NCI-H2029 treated with DMSO at 0.1 percent for 48 hours (cell line): Measurements from ENCODE around the gene NUMBL.

Source experiments
- DNase-seq: peaks from one replicate; lab custom pipeline; 2025; lab: John Stamatoyannopoulos, UW

The NUMBL gene

DNA sequence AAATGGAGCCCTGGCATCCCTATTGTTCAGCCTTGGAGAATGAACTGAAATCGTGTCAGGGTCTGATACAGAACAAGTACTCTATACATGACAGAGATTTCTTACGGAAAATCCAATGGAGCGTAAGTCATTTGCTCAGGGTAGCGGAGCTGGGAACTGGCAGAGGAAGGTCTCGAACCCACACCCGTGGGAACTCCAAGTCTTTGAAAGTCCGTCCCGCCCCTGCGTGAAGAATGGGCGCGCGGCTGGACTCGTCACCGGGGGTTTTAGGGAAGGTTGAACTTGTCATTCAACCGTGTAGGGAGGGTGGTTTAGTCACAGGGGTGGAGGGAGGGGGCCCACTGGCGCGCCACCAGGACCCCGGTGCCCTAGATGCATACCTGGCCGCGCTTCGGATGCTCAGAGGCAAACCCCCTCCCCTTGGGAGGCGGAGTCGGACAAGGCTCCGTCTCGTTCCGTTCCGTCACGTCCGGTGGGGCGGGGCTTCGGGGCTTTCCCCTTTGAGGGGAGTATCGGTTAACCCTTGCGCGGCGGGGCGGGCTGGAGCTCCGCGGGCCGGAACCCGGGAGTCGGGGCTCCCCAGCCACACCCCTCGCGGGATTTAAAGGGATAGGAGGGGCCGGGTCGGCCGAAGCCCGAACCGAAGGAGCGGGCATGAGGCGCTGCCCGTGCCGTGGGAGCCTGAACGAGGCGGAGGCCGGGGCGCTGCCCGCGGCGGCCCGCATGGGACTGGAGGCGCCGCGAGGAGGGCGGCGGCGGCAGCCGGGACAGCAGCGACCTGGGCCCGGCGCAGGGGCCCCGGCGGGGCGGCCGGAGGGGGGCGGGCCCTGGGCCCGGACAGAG, 26.3 kb upstream of the NUMBL start, which contains the start of the genes COQ8B and ITPKC:
Gene COQ8B, minus strand, starts transcription at position 405 of the 843 bp plus-strand sequence. CDS start 2,254 bp downstream, outside the sequence.
Gene ITPKC, plus strand, starts transcription at position 631 of the 843 bp plus-strand sequence. Its CDS starts 24 bp downstream, at position 655.
- DNase-seq: peak; percentile 81

- DNase-seq: no peak
Observed at GRCh38 chr19:40716031-40716481, 25.6 kb upstream of the NUMBL start.

GRCh38 chr19:40714441-40715299, 24.2 kb upstream of the NUMBL start:
- peak; percentile 60 for DNase-seq

DNA sequence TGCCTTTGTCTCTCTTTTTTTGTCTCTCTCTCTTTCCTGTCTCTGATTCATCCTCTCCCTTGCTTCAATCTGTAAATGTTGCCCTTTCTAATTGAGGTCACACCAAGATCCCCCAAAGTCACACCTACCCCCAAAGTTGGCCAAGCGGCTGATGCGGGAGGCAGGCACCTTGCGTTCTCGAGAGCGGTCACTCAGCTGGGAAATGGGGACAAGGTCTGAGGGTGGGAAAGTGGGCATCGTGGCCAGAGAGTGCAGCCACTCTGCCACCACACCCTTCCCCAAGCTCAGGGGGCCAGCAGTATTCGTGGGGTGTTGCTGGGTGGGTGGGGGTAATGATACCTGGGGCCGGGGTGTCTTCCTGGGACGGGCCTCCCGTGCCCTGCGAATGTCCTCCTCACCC, 23.5 kb upstream of the NUMBL start:
- DNase-seq: no peak

DNA sequence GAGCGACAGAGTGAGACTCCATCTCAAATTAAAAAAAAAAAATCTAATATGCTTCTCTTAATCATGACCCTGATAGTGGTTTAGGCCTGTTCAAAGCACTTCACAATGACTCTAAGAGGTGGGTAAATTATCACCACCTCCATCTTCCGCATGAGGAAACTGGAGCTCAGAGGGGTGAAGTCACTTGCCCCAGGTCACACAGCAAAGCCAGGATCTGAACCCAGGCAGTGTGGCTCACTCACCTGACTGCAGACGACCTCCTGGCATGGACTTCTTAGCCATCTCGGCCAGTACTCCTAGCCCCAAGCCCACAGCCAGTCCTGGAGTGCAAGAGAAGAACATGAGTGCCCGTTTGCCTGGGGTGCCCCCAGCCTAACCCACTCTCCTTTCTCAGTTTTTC, 19.4 kb upstream of the NUMBL start:
- DNase-seq: no peak

DNA sequence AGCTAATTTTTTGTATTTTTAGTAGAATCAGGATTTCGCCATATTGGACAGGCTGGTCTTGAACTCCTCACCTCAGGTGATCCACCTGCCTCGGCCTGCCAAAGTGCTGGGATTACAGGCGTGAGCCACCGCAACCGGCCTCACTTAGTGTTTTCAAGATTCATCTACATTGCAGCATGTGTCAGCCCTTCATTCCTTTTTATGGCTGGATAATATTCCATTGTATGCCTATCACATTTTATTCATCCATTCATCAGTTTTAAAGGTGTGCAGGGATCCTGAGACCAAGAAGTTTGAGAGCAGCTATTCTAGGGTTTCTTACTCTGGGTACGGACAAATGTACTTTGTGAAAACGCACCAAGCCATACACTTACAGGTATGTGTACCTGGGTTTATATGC, 17.2 kb upstream of the NUMBL start:
- DNase-seq: no peak

DNA sequence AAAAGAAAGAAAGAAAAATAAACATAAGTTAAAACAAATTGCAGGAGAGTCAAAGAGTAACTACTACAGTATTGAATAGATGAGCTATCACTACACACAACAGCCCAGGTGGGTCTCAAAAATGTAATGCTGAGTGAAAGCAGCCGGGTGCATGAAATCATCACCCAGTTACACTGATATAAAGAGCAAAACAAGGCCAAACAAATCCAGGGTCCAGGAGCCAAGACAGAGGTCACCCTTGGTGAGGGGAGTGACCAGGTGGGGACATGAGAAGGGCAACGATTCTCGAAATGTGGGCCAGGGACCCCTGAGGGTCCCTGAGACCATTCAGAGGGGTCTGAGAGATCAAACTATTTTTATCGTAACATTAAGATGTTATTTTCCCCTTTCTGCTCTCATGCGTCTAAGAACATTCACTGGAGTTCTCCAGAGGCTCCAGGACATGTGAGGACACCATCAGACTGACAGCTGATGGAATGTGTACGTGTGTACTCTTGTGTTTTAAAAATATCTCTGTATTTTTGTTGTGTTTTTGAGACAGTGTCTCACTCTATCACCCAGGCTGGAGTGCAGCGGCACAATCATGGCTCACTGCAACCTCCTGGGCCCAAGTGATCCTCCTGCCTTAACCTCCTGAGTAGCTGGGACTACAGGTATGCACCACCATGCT, 15.6 kb upstream of the NUMBL start:
- no peak for DNase-seq

DNA sequence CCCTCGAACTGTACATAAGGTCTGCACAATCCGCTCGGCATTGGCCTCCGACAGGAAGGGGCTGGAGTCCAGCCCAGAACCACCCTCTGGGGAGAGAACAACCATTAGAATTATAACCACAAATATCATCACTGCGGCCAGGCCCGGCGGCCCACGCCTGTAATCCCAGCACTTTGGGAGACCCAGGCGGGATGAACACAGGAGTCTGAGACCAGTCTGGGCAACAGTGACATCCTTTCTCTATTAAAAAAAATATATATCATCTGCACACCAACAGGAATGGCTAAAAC, 14.9 kb upstream of the NUMBL start:
- DNase-seq: no peak

GRCh38 chr19:40704491-40705361, 14.3 kb upstream of the NUMBL start:
- no peak for DNase-seq

- no peak for DNase-seq
Observed at GRCh38 chr19:40703029-40703755, 12.7 kb upstream of the NUMBL start.

DNA sequence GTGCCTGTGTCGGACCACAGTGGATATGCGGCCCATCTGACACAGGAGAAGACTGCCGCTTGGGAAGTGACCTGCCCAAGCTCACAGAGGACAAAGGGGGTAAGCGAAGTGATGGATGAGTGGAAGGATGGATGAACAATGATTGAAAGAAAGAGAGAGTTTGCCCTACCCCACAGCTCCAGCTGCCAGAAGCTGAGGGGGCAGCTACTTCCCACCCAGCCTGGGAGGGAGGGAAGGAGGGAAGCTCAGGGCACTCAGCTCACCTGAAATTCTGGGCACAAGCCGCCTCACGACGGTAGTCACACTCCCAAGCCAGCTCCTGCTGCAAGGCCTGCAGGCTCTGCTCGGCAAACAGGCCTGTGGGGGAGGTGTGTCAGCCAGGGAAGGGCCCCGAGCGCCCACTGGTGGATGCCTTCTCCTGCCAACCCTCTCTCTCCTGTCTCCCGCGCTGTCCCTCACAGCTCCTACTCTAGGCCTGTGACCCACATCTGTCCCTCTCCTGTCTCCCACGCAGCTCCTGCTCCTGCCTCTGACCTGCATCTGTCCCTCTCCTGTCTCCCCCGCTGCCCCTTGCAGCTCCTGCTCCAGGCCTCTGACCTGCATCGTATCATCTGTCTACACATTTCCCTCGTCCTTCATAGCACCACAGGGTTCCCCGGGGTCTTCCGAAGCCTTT, 12.0 kb upstream of the NUMBL start:
- DNase-seq: no peak

DNA sequence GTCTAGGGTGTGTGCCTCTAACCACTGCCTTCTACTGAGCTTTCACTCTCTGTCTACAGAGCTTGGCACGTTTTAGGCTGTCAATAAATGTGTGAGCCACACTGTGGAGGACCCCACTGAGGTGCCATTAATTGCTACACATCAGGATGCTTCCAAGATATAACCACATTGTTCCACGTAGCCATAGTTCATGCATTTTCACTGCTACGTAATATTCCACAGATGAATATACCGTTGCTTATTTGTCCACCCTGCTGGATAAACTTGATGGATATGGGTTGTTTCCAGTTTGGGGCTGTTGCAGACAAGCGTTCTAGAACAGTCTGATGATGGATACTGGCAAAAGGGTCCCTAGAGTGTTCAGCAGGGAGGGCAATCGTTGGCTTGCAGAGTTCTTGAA, 11.3 kb upstream of the NUMBL start:
- no peak for DNase-seq

DNA sequence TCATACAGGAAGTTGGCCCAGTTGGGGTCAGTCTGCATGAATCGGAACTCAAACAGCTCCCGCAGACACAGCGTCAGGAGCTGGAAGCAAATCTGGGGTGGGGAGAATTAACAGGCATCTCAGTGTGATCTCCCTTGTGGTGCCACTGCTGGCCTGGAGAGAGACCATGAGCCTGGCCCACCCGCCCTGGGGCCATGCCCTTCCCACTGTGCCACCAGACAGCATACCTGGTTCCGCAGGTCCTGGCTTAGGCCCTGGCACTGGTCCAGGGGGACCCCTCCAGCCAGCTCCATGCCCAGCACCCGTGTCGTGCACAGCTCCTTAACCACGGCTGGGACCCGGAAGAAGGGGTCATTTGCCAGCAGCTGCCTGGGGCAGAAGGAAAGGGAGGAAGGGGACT, 9.6 kb upstream of the NUMBL start:
- no peak for DNase-seq

DNA sequence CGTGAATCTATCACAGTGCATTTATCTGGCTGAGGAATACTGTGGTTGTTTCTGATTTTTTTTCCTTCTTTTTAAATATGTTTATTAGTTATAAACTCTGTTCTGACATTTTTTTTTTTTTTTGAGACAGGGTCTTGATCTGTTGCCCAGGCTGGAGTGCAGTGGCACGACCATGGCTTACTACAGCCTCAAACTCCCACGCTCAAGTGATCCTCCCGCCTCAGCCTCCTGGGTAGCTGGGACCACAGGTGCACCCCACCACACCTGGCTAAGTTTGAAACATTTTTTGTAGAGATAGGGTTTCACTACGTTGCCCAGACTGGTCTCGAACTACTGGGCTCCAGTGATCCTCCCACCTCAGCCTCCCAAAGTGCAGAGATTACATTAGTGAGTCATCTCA, 6.6 kb upstream of the NUMBL start:
- no peak for DNase-seq

DNA sequence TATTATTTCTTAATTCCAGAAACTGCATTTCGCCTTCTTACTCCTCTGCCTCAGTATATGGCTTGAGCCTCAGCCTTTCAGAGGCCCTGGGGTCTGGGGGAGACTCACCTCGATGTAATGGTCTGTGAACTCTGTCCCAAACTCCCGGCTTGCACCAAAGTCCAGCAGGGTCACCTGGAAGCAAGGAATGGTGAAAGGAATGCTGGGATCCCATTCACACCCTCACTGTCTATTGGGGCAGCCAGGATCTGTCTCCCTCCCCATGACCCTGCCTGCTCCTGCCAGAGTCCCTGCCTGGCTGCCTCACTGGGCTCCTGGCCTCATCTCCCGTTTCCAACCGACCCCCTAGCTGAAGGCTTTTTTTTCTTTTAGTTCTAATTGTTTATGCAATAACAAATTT, 5.4 kb upstream of the NUMBL start:
- DNase-seq: no peak

DNA sequence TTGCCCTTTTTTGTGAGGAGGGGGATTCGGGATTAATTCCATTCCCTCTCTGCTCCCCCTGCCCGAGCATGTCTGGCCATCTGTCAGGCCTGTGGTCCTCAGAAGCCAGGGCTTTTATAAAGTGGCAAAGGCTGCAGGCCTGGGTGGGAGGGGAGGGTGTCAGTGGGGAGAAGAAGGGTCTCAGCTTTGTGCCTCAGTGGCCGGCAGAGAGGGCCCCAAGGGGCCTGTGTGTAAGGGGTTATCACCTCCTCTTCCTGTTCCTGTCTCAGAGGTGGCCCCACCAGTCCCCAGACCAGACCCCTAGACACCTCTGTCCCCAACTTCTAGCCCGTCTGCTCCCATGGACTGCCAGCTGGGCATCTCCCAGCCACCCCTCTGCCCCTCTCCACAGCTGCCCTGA, 3.4 kb upstream of the NUMBL start:
- no peak for DNase-seq

DNA sequence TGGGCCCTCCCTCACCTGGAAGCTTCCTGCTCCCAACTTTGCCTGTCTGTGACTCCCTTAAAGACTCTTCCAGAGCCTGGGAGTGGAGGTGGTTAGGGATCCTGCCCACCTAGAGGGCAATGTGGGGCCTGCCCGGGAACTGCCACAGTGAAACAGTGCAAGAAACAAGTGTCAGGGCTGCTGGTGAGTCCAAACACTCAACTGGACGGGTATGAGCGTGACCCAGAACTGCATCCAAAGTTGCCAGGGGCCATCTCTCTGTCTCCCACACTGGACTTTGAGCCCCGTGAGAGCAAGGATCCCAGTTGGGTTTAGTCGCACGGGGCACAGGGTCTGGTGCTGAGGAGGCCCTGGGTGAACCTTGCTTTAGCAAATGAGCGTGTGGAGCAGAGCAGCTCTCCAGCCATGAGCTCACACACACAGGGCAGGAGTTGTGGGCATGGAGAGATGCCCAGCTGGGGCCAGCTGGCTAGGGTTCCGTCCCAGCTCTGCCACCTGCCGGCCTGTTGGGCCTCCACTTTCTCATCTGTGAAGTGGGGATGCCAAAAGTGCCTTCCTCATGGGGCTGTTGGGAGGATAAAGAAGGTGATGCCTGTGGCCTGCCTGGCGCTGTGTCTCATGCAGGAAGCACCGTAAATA, 2.8 kb upstream of the NUMBL start:
- no peak for DNase-seq

GRCh38 chr19:40692212-40692551, 1.7 kb upstream of the NUMBL start:
- no peak for DNase-seq

DNA sequence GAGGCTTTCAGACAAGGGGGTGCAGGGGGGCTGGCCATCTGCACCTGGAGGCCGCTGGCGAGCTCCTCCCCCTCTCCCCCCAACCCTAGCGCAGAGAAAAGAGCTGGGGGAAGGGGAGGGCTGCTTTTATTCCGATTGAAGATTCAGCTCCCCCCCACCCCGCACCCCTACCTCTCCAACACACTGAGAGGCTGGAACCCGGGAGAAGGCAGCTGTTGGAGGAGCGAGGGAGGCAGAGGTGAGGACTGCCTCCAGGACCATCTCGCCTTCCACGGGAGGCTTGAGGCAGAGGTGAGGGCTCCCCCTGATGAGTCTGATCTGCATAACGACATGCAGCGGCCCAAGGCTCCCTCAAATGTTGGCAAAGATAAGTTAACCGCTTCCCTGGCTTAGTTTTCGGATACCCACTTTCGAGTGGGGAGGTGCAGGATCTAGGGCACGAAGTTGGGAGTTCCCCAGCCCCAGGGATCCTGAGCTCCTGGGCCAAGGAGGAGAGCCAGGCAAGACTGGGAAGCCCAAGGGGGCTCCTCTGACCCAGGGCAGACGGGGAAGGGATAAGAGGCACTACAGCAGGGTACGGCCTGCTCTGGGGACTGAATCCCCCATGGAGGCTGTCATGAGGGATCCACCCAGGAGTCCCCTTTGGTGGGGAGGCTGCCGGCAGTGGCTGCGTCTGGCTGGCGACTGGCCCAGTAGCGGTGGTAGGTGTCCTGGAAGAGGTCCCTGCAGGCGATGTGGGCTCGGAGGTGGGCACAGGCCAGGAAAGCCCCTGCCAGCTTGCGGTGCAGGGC, 1.2 kb upstream of the NUMBL start:
- DNase-seq: no peak
